ENCODE data around the gene CHRM2.

The CHRM2 gene

DNA sequence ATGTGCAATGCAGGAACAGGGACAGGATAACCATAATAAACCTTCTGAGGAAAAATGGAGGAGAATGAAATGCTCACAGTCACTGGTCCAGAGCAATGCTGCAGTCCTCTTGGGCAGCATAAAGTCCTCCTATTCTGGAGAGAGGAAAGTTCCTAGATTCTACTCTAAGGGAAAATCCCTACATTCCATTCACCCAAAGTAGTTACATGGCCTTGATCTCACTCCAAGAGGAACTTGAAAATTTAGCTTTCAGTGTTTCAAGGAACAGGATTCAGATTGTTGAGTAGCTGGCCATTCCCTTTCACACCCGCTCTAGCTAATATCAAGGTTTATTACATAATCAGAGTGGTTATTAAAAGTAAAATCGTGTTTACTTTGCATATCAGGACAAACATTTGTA lies 168.3 kb downstream of the CHRM2 start:
- DNase-seq = no peak

DNA sequence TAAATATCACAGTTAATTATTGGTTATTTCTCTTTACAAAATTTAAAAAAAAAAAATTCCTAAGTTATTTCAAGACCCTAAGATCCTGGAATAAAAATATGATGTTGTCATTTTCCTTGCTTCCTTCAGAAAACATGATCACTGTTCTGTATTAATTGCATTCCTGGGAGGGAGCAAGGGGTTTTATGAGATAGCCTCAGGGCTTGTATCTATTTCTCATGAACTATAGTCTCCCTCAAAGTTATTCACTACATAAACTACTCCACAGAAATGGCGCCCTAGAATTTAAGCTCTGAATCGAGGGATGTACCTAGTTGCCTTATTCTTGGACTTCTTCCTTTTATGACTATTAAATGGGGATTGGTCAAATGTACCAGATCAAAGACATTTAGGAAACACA lies 170.3 kb downstream of the CHRM2 start:
- no peak for DNase-seq

DNA sequence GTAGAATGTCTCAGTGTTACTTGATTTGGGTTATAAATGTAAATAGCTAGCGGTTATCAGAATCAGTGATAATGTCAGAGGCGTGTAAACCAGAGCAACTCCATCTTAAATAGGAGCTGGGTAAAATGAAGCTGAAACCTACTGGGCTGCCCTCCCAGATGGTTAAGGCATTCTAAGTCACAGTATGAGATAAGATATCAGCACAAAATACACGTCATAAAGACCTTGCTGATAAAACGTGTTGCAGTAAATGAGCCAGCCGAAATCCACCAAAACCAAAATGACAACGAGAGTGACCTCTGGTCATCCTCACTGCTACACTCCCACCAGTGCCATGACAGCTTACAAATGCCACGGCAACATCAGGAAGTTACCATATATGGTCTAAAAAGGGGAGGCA lies 172.3 kb downstream of the CHRM2 start:
- no peak for DNase-seq

DNA sequence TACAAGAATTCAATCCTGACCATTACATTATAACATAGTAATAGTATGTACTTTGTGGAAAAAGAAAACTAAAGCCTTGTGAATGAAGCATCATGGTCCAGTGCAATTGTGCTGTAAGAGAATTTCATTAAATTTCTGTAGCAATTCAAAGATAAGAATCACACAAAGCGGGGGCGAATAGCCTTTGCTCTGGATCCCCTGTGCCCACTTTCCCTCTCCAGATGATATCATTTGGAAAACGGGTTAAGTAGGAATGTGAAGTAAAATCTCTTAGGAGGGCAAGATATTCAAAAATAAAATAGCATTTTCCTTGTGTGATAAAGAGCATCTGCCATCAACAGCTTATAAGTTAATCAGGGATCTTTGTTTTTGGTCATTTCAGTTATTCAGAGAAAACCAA lies 177.1 kb downstream of the CHRM2 start:
- DNase-seq = no peak

DNA sequence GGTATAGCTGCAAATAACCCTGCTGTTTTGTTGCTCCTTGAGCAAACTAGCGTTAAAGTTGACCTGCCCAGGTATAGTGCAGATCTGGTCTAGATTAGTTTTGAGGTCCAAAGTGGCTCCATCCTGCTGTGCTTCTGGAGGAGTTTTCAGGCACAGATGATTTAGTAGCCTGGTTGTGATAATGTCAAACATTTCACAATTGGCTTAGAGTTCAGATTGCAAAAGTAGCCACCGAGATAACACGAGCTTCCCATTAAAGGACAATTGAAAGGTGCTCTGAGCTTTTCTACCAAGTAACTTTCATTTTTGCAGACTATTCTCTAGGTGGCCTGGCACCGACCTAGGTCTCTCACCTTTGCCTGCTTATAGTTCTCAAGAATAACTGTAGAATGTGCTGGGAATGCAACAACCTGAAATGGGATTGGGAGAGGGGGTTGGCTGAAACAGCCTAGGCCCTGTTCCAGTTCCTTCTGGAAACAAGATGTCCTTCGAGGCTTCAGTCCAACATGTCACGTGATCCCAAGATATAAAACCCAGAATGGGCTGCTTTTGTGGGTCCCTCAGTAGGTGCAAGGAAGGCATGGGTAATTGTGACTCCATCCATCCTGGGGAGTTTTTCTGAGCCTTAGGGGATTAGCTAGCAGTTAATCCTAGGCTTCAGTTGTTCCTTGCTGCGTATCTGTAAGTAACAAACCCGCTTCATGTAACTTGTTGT lies 201.0 kb downstream of the CHRM2 start:
- no peak for DNase-seq

All from cortex of kidney (tissue), 1 donor.